ENCODE data around the gene KCNK2. TPM values are rescaled to one million over a fixed set of nuclear protein-coding genes. Genes with fewer than 3 reads are reported as not detected.

The KCNK2 gene
- total RNA-seq, 1 experiment from 2014 or later, result 0.15 TPM

GRCh38 chr1:215273838-215274516 is 191.4 kb downstream of the KCNK2 start (continued):
- TF ChIP-seq ZNF423 (CRISPR knock-in tag; IDR thresholded peaks at IDR 0.05) (no peak), AR (CRISPR knock-in tag; IDR thresholded peaks at IDR 0.05) (no peak), KAT7 (CRISPR knock-in tag; IDR thresholded peaks at IDR 0.05; ENCODE audit: borderline replicate concordance) (no peak)
- TF ChIP-seq, protein P1, sequence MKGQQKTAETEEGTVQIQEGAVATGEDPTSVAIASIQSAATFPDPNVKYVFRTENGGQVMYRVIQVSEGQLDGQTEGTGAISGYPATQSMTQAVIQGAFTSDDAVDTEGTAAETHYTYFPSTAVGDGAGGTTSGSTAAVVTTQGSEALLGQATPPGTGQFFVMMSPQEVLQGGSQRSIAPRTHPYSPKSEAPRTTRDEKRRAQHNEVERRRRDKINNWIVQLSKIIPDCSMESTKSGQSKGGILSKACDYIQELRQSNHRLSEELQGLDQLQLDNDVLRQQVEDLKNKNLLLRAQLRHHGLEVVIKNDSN (CRISPR knock-in tag; IDR thresholded peaks at IDR 0.05), result no peak

GRCh38 chr1:215276582-215276981 is 194.0 kb downstream of the KCNK2 start:
- DNase-seq (ENCODE audit: low spot score), result no peak
- Mint-ChIP-seq H3K27ac (no peak overlapping the region), H3K4me1 (peaks cover 8% of the 10 kb centered on the region), H3K36me3 (no peaks in the 10 kb centered on the region), H3K9me3 (peaks cover 4% of the 10 kb centered on the region; the same call in 1 of the 2 replicates), H3K27me3 (ENCODE audit: low read depth) (no peaks in the 10 kb centered on the region), H3K4me3 (no peak overlapping the region)
- ChIA-PET POLR2A (no interaction called here), CTCF (no interaction called here)
- ATAC-seq, result no peak
- TF ChIP-seq ATF3 (CRISPR knock-in tag; conservative IDR thresholded peaks at IDR 0.05), result no peak
- TF ChIP-seq JUN (CRISPR knock-in tag; IDR thresholded peaks at IDR 0.05), result no peak
- TF ChIP-seq, protein P2, sequence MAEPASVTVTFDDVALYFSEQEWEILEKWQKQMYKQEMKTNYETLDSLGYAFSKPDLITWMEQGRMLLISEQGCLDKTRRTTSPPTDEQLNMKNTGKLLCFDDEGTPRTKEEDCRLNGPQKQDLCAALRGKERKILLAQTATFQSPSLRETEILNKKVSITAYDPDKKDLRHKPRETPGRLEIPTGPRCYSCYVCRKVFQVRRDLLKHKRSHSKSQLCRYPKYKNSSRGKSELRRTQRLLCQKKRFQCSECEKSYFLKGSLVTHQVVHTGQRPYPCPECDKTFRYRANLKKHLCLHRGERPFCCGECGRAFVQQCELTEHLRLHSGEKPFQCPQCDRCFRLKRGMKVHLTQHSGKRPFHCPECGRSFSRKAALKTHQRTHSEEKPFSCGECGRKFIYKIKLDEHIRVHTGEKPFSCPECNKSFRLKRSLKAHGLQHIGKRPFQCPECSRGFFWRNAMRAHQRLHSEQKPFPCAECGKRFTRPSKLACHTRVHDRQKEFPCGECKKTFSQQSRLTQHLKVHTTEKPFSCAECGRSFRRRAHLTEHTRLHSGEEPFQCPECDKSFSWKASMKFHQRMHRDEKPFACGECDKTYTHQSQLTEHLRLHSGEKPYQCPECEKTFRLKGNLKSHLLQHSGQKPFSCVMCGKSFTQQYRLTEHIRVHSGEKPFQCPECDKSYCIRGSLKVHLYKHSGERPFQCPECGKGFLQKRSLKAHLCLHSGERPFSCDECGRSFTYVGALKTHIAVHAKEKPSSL (CRISPR knock-in tag; conservative IDR thresholded peaks at IDR 0.05), result no peak
- TF ChIP-seq, protein P3, sequence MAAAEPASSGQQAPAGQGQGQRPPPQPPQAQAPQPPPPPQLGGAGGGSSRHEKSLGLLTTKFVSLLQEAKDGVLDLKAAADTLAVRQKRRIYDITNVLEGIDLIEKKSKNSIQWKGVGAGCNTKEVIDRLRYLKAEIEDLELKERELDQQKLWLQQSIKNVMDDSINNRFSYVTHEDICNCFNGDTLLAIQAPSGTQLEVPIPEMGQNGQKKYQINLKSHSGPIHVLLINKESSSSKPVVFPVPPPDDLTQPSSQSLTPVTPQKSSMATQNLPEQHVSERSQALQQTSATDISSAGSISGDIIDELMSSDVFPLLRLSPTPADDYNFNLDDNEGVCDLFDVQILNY (CRISPR knock-in tag; IDR thresholded peaks at IDR 0.05), result no peak
- TF ChIP-seq TEAD4 (CRISPR knock-in tag; IDR thresholded peaks at IDR 0.05), result no peak
- TF ChIP-seq HMGA2 (CRISPR knock-in tag; IDR thresholded peaks at IDR 0.05), result no peak
- no peak for TF ChIP-seq FOXJ3 (CRISPR knock-in tag; IDR thresholded peaks at IDR 0.05; ENCODE audit: borderline replicate concordance)
- no peak for TF ChIP-seq SOX15 (CRISPR knock-in tag; IDR thresholded peaks at IDR 0.05)
- no peak for TF ChIP-seq SP1 (CRISPR knock-in tag; conservative IDR thresholded peaks at IDR 0.05)
- no peak for TF ChIP-seq PRDM15 (CRISPR knock-in tag; IDR thresholded peaks at IDR 0.05)
- no peak for TF ChIP-seq RELA (CRISPR knock-in tag; IDR thresholded peaks at IDR 0.05; ENCODE audit: borderline replicate concordance)
- no peak for TF ChIP-seq MYBL2 (CRISPR knock-in tag; IDR thresholded peaks at IDR 0.05)
- TF ChIP-seq, protein P4, sequence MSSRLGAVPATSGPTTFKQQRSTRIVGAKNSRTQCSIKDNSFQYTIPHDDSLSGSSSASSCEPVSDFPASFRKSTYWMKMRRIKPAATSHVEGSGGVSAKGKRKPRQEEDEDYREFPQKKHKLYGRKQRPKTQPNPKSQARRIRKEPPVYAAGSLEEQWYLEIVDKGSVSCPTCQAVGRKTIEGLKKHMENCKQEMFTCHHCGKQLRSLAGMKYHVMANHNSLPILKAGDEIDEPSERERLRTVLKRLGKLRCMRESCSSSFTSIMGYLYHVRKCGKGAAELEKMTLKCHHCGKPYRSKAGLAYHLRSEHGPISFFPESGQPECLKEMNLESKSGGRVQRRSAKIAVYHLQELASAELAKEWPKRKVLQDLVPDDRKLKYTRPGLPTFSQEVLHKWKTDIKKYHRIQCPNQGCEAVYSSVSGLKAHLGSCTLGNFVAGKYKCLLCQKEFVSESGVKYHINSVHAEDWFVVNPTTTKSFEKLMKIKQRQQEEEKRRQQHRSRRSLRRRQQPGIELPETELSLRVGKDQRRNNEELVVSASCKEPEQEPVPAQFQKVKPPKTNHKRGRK (CRISPR knock-in tag; IDR thresholded peaks at IDR 0.05; ENCODE audit: borderline replicate concordance), result no peak
- no peak for TF ChIP-seq MLX (CRISPR knock-in tag; IDR thresholded peaks at IDR 0.05)
- no peak for TF ChIP-seq PRRX2 (CRISPR knock-in tag; IDR thresholded peaks at IDR 0.05)
- TF ChIP-seq NFYB (CRISPR knock-in tag; conservative IDR thresholded peaks at IDR 0.05; ENCODE audit: low read depth), result no peak
- no peak for TF ChIP-seq JAZF1 (CRISPR knock-in tag; IDR thresholded peaks at IDR 0.05)
- no peak for TF ChIP-seq CREB1 (CRISPR knock-in tag; IDR thresholded peaks at IDR 0.05)
- TF ChIP-seq MXD4 (CRISPR knock-in tag; IDR thresholded peaks at IDR 0.05; ENCODE audit: borderline replicate concordance), result no peak
